ENCODE measurements around the gene TFDP2.

- no peak for TF ChIP-seq CTCF (conservative IDR thresholded peaks at IDR 0.05)
- no peak for TF ChIP-seq EZH2 (IDR thresholded peaks at IDR 0.05; ENCODE audit: low read depth)
Observed at GRCh38 chr3:141909408-141909807, 239.9 kb downstream of the TFDP2 start.
